Measurements from ENCODE around the gene PTPRN2. TPM values are rescaled to one million over a fixed set of nuclear protein-coding genes. Genes with fewer than 3 reads are reported as not detected.

PTPRN2 gene
- total and polyA plus RNA-seq, 9 of the 15 experiments (the other 6 are each of a cell fraction or from before 2014, with no cell fraction given), result not detected

DNA sequence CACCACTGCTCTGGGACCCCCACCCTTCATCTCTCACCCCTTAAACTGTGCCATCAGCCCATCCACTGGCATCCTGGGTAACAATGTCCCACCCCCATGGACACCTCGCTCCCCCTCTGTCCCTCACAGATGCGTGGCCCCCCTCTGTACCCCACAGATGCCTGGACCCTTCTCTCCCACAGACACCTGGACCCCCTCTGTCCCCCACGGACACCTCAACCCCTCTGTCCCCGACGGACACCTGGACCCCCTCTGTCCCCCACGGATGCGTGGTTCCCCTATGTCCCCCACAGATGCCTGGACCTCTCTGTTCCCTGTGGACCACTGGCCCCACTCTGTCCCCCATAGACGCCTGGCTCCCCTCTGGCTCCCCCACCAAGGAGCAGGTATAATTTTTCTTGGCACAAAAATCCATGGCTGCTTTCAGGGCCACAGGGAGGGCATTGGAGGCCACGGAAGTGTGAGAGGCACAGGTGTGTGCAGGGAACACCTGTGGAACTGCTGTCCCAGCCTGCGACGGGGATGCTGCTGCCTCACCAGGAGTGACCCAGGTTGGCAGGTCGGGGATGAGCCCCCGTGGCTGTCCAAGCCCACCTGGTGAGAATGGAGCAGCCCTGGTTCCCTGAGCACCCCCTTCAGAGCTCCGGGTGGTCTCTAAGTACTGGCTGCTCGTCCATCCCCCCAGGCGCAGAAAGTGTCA, 193.5 kb downstream of the PTPRN2 start:
- no peak for FAIRE-seq
- Histone ChIP-seq H3K4me3 (no peak overlapping the region), H3K9me1 (ENCODE audit: control insufficient read depth, insufficient read depth, low read length) (no peaks in the 10 kb centered on the region), H2AFZ (ENCODE audit: low read depth, low read length) (no peak overlapping the region), H3K9me3 (replicated peaks; ENCODE audit: control insufficient read depth, insufficient read depth, low read depth, low read length) (no peaks in the 10 kb centered on the region; the same call in 1 of the 2 replicates), H3K79me2 (ENCODE audit: control insufficient read depth, insufficient read depth, low read length) (no peaks in the 10 kb centered on the region), H3K9ac (ENCODE audit: insufficient read depth in 1 of 2, low read depth in 2 of 2, low read length in 2 of 2) (no peak overlapping the region), H3K4me2 (ENCODE audit: insufficient read depth, low read length) (no peak overlapping the region), H3K36me3 (ENCODE audit: control insufficient read depth, insufficient read depth, low read length) (no peaks in the 10 kb centered on the region), H3K27me3 (ENCODE audit: control insufficient read depth in 2 of 2, insufficient read depth in 2 of 2, low read length in 2 of 2) (peaks cover 23 to 60% of the 10 kb centered on the region in 2 experiments; a peak in 4 of 5 replicates), H4K20me1 (replicated peaks; ENCODE audit: control insufficient read depth, insufficient read depth, low read length) (peaks cover 3% of the 10 kb centered on the region; the same call in 1 of the 2 replicates), H3K27ac (ENCODE audit: extremely low read depth, low read depth, low read length) (no peak overlapping the region), H3K4me1 (replicated peaks in 1 of 2; ENCODE audit: control insufficient read depth in 2 of 2, insufficient read depth in 2 of 2, low read length in 2 of 2) (peaks cover 0 to 8% of the 10 kb centered on the region in 2 experiments; a peak in 2 of 5 replicates)
- ATAC-seq, result no peak
- ChIA-PET POLR2A (interaction anchor here (0.7 kb wide), 1 partner anchor 50 kb away, joined by 3 read pairs; no protein-coding TSS in a partner anchor), CTCF (ENCODE audit: low intra/inter-chr PET ratio) (no interaction called here)
- no peak for DNase-seq (ENCODE audit: extremely low read depth in 1 of 4, low spot score in 3 of 4)
- TF ChIP-seq ATF3 (IDR thresholded peaks at IDR 0.05) (no peak), ATF3 (CRISPR knock-in tag; conservative IDR thresholded peaks at IDR 0.05) (no peak), LARP7 (IDR thresholded peaks at IDR 0.05) (no peak), ZNF507 (tag; conservative IDR thresholded peaks at IDR 0.05) (no peak), NFATC3 (IDR thresholded peaks at IDR 0.05) (no peak), CREB1 (IDR thresholded peaks at IDR 0.05) (no peak), CREB1 (CRISPR knock-in tag; IDR thresholded peaks at IDR 0.05) (no peak), MED1 (CRISPR knock-in tag; IDR thresholded peaks at IDR 0.05; ENCODE audit: borderline replicate concordance) (no peak), PPARD (CRISPR knock-in tag; IDR thresholded peaks at IDR 0.05) (no peak)
- WGBS (ENCODE audit: insufficient coverage, low coverage, missing lambda C conversion rate), result 6% methylated on average over 15 of the region's 16 CpGs
- no TSS peak for BruUV-seq (replicated peaks)
- in situ Hi-C loops (cut with MboI), result no loop called here
- intact Hi-C loops (cut with micrococcal nuclease), result no loop called here
